Vagina (tissue), 2 donors: ENCODE data around the gene EFCC1. TPM values are rescaled to one million over a fixed set of nuclear protein-coding genes. Genes with fewer than 3 reads are reported as not detected.
A peak's percentile ranks its signal among the peaks of the same experiment; 100 is the strongest.
"Not testable (repeated sequence)": the region's sequence is repeated elsewhere in the genome, so short reads cannot be mapped to it uniquely, and the experiment has no call there.

Experiments used
- DNase-seq, 2 donors: peaks; one replicate each; pipeline ENCODE4 v3.0.0-alpha.2; 2017; ENCODE audit errors: extremely low spot score in 2 of 2
- H3K27ac ChIP-seq: fragments of 200-600 bp; sonication (generic); one replicate; pipeline ENCODE4 v1.5.1; 2019
- H3K27me3 ChIP-seq: fragments of 200-600 bp; sonication (generic); one replicate; pipeline ENCODE4 v1.5.1; 2019
- H3K36me3 ChIP-seq, 2 donors: fragments of 200-600 bp; sonication (generic); one replicate each; pipeline ENCODE4 v1.5.1; 2017 to 2019
- H3K4me1 ChIP-seq: fragments of 200-600 bp; sonication (generic); one replicate; pipeline ENCODE4 v1.5.1; 2019
- H3K4me3 ChIP-seq, 2 donors: fragments of 200-600 bp; sonication (generic); 1 replicate in 1 of 2; 2 replicates in 1 of 2; pipeline ENCODE4 v1.5.1; 2016 to 2019
- H3K9me3 ChIP-seq: fragments of 200-600 bp; sonication (generic); one replicate; pipeline ENCODE4 v1.5.1; 2019
- POLR2A ChIP-seq, 2 donors: fragments of 450-650 bp; IDR thresholded peaks; one replicate each; pipeline ENCODE4 v1.6.1; 2017; ENCODE audit warnings: antibody characterized with exemption in 2 of 2, mild to moderate bottlenecking in 2 of 2, moderate library complexity in 2 of 2
- POLR2AphosphoS5 ChIP-seq, 2 donors: sonication (generic); formaldehyde crosslinking; IDR thresholded peaks; one replicate each; pipeline ENCODE4 v1.9.0; 2017; ENCODE audit warnings: antibody characterized with exemption in 2 of 2, mild to moderate bottlenecking in 2 of 2, low read depth in 1 of 2; ENCODE audit not compliant: insufficient read depth in 1 of 2
- intact Hi-C: fragments of 100-400 bp; cut with DNase I; formaldehyde crosslinking; loops from one replicate; pipeline ENCODE4 v1.15.1; 2023
- total RNA-seq: library from RNA; depleted of rRNA; stranded (reverse); fragments of >200 nt; gene quantifications from one replicate; pipeline ENCODE4 v1.2.3, GENCODE V29; 2016
- TF ChIP-seq, protein P1 (sequence below), 3 experiments: fragments of 450-650 bp in 2 of 3; fragments of 200-600 bp in 1 of 3; sonication (generic) in 1 of 3; IDR thresholded peaks; one replicate each; pipeline ENCODE4 v1.5.1; 2017 to 2019; ENCODE audit warnings: antibody characterized with exemption in 3 of 3, mild to moderate bottlenecking in 2 of 3, moderate library complexity in 2 of 3

Gene EFCC1
- total RNA-seq, 1 donor from 2014 or later, result 3.7 TPM

DNA sequence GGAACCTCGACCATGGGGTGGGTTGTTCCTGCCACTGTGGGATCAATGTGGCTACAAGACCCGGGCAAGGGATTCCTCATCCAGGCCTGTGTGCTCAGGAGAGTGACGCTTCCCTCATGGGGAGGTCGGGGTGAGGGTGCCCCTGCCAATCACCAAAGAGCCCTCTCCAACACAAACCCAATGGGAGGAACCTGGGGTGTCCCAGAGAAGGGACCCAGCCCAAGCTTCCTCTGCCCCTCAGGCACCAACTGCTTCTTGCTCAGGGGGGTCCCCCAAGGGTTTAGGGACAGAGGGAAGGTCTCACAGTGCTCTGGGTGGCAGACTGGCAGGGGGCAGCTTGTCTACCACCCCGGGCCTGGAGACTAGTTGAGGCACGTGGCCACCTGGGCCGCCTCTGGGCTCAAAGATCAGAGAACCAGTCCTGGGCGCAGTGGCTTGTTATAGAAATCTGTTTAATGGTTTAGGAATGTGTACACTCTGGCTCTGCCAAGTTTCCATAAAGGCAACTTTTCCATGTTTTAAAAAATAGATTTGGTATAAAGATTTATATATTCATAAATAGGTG lies 86.1 kb downstream of the EFCC1 start:
- no peaks in the 10 kb centered on the region for H3K27me3 ChIP-seq
- intact Hi-C loops, result no loop called here
- H3K4me3 ChIP-seq, result no peak overlapping the region
- no peak for DNase-seq
- peaks cover 0 to 2% of the 10 kb centered on the region in 2 donors for H3K36me3 ChIP-seq
- peaks cover 12% of the 10 kb centered on the region for H3K4me1 ChIP-seq
- H3K27ac ChIP-seq, result peak overlapping the region; percentile 89
- peak; percentile 49 to 70 for TF ChIP-seq POLR2AphosphoS5 (IDR thresholded peaks at IDR 0.05; ENCODE audit: insufficient read depth in 1 of 2, low read depth in 1 of 2)
- TF ChIP-seq POLR2A (IDR thresholded peaks at IDR 0.05), result no peak
- TF ChIP-seq, protein P1, sequence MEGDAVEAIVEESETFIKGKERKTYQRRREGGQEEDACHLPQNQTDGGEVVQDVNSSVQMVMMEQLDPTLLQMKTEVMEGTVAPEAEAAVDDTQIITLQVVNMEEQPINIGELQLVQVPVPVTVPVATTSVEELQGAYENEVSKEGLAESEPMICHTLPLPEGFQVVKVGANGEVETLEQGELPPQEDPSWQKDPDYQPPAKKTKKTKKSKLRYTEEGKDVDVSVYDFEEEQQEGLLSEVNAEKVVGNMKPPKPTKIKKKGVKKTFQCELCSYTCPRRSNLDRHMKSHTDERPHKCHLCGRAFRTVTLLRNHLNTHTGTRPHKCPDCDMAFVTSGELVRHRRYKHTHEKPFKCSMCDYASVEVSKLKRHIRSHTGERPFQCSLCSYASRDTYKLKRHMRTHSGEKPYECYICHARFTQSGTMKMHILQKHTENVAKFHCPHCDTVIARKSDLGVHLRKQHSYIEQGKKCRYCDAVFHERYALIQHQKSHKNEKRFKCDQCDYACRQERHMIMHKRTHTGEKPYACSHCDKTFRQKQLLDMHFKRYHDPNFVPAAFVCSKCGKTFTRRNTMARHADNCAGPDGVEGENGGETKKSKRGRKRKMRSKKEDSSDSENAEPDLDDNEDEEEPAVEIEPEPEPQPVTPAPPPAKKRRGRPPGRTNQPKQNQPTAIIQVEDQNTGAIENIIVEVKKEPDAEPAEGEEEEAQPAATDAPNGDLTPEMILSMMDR (IDR thresholded peaks at IDR 0.05), result no peak
- no peaks in the 10 kb centered on the region for H3K9me3 ChIP-seq

DNA sequence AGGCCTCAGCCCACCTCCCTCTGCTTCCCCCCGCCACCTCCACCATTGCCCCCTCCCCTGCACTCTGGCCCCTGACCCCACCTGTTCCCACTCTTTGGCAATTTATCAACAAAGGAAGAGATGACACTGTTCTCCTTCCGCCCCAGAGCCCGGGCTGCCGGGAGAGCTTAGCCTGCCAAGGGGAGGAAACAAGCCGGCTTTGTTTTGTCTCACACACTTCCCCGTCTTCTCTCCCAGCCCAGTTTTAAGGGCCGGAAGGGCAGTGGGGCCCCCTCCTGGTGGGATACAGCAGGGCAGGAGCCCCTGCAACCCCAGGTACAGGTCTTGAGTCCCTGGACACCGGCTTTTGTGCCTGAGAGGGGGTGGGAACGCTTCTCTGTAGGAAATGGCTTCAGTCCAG lies 86.8 kb downstream of the EFCC1 start:
- DNase-seq, intact Hi-C loops, H3K36me3 ChIP-seq, H3K27me3 ChIP-seq, H3K4me3 ChIP-seq, H3K9me3 ChIP-seq, H3K27ac ChIP-seq: not testable (repeated sequence)
- H3K4me1 ChIP-seq, result peaks cover 12% of the 10 kb centered on the region

DNA sequence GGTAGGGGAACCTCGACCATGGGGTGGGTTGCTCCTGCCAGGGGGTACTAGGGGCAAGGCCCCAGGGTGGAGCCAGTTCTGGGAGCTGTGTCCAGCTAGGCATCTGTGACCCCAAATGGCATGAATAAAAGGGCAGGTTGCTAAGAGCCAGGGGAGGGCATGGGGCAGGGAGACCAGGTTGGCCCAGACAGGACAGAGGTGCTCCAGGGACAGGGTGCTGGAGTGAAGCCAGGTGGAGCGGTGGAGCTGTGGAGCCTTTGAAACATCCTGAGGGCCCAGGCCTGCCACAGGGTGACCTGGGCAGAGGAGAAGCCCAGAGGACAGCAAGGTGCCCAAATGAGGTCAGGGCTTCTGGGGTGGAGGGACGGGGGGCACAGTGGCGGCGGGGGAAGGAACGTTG lies 87.2 kb downstream of the EFCC1 start:
- H3K4me3 ChIP-seq, DNase-seq, H3K27ac ChIP-seq, H3K27me3 ChIP-seq, H3K36me3 ChIP-seq, H3K9me3 ChIP-seq, intact Hi-C loops: not testable (repeated sequence)
- H3K4me1 ChIP-seq, result peaks cover 12% of the 10 kb centered on the region

Other genes with a start within 250 kb of the EFCC1 start
- gene ACAD9, start 121.7 kb upstream of the EFCC1 start, total RNA-seq, result 43.0 TPM
- not detected for gene CFAP92, start 7.2 kb upstream of the EFCC1 start, total RNA-seq
- not detected for gene GP9, start 59.5 kb downstream of the EFCC1 start, total RNA-seq
- 8.6 TPM for gene RAB43, start 120.5 kb downstream of the EFCC1 start, total RNA-seq
- gene ISY1, start 159.8 kb downstream of the EFCC1 start, total RNA-seq, result 16.2 TPM
- 405 TPM for gene CNBP, start 182.6 kb downstream of the EFCC1 start, total RNA-seq
- 76.4 TPM for gene COPG1, start 248.3 kb downstream of the EFCC1 start, total RNA-seq